Measurements from ENCODE around the gene PATE4.

The PATE4 gene

DNA sequence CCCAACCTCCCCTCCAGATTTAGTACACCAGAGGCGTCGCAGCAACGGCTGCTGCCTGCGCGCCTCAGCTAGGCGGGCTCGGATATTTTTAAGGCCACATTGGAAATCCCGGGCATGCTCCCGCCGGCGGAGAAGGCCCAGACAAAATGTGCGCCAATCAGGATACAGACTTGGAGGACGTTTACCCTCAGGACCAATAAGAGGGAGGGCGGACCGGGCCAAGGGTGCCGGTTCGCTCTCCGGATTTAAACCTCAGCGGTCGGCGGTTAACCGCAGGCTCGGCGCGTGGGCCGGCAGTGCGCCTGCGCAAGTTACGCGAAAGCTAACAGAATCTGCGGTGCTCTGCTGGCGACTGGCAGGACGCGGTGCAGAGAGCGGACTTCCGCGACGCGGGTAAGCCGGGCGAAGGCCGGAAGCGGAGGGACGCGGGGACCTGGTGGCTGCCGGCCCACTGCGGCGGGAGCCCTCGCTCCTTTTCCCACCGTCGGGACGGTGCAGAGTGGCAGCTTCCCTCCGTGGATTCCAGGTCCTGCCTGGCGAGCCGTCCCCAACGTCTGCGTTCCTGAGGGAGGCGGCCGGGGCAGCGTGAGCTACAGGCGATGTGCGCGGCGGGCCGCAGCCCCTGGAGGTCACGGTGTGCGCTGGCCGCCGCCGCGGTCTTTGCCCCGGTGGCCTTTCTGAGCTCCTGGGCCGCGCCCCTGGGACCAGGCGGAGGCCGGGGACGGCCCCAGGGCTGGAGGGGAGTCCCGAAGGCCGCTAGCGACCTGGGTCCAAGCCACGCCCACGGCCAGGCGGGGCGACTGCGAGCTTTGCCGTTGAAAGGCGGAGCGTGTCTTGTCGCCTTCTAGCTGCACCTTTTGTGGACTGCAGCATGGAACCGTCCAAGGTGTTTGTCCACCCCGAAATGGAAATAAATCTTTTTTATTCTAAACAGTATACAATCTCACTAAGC lies 54.5 kb downstream of the PATE4 start, which contains the start of gene HYLS1:
Gene HYLS1 (plus strand): TSS at position 296 of the 952 bp plus-strand sequence. CDS start 11,701 bp downstream, outside the sequence.
- peak; percentile 89 for DNase-seq
